C4-2B (cell line): ENCODE measurements around the gene C16orf78.

Source experiments
- CTCF ChIP-seq: fragments of 450-650 bp; conservative IDR thresholded peaks from 2 replicates; pipeline ENCODE4 v1.5.1; 2017; ENCODE audit warnings: mild to moderate bottlenecking
- ZFX ChIP-seq: fragments of 450-650 bp; IDR thresholded peaks from 2 replicates; pipeline ENCODE4 v1.6.1; 2017

- no peak for TF ChIP-seq CTCF
- no peak for TF ChIP-seq ZFX
These were observed 41.5 kb downstream of the C16orf78 start for GRCh38 chr16:49415083-49415482.
